GM21786 (cell line): ENCODE data around the gene EPPIN.
"Not testable (repeated sequence)": the region's sequence is repeated elsewhere in the genome, so short reads cannot be mapped to it uniquely, and the experiment has no call there.

ENCODE experiments used
- ATAC-seq: cut with Tn5 transposase; IDR thresholded peaks from one replicate; pipeline ENCODE4 v1.9.1; 2021; ENCODE audit not compliant: unreplicated experiment

EPPIN gene

DNA sequence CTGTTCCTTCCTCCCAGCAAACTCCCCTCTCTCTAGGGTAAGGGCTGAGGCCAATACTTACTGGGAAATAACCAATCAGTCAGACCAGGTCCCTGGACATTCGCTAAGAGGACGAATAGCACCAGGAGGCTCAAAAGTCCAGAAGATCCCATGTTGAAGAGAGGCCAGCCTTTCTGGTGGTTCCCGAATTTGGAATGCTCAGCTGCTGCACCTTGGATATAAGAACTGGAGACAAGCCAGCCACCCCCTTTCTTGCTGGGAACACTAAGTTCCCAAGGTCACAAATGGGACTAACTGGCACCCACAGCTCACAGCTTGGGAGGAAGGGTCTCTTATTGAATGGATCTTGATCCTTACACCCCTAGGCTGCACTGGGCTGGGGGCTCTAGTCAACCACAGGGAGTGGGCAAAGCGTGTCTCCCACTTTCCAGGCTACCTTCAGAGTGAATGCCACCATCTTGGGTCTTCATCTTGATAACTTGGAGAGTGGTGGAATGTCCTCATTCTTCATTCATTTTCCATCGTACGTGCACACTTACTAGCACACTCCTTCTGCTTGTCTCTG is at the start of gene EPPIN:
EPPIN (minus strand) TSS at position 196 of the 565 bp plus-strand sequence; CDS start at position 152, 44 bp downstream.
- no peak for ATAC-seq

DNA sequence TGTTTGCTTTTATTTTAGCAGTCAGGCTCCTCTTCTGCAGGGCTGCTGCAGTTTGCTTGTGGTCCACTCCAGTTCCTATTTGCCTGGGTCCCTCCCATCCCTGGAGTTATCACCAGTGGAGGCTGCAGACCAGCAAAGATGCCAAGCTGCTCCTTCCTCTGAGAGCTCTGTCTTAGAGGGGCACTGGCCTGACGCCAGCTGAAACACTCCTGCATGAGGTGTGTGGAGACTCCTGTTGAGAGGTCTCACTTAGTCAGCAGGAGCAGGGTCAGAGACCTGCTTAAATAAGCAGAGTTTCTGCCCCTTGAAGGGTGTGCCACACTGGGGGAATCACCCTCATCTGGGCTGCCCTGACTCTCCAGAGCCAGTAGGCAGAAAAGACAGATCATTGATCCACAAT is 48.0 kb upstream of the EPPIN start:
- ATAC-seq, result no peak

DNA sequence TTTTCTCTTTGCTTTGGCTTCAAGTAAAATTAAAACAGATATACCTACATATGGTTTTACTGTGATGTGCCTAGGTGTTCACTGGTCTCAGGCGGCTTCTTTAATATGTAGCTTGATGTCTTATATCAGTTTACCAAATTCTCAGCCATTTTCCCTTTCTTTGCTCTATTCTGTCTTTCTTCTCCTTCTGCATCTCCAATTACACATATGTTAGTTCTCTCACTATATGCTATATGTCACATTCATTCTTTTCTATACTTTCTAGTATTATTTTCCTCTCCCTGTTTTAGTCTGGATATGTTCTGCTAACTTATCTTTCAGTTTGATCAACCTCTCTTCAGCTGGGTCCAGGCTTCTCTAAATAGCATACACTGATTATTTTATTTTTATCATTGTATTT is 46.3 kb upstream of the EPPIN start:
- ATAC-seq, result no peak

DNA sequence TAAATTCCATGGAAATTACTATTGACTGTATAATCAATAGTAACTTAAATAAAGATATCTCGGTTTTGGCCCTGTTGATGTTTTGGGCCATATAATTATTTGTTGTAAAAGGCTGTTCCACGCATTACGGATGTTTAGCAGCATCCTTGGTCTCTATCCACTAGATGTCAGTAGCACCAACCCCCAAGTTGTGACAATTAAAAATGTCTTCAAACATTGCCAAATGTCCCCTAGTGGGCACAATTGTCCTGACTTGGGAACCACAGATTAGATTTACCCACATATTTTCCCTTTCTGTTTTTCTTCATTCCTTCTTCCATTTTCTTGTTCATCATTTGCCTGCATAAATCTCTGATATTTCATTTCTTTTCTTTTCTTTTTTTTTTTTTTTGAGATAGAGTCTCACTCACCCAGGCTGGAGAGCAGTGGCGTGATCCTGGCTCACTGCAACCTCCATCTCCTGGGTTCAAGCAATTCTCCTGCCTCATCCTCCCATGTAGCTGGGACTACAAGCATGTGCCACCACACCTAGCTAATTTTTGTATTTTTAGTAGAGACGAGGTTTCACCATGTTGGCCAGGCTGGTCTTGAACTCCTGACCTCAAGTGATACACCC is 45.5 kb upstream of the EPPIN start:
- no peak for ATAC-seq

DNA sequence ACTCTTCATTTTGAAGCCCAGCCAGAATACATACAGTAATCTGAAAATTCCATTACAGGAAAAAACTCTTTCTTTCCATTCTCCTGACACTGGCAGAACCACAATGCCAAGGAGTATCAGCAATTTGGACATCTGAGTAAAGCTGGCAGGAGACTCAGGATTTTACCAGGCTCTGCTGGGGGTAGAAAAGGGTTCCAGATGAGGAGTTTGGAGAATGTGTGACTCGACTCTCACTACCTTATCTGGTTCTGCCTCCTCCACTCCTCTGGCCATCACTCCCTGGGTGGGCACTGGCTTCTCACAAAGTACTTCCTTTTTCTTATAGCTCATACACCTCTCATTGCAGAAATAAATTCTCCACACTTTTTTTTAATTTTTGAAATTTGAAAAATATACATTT is 42.5 kb upstream of the EPPIN start:
- ATAC-seq, result no peak

DNA sequence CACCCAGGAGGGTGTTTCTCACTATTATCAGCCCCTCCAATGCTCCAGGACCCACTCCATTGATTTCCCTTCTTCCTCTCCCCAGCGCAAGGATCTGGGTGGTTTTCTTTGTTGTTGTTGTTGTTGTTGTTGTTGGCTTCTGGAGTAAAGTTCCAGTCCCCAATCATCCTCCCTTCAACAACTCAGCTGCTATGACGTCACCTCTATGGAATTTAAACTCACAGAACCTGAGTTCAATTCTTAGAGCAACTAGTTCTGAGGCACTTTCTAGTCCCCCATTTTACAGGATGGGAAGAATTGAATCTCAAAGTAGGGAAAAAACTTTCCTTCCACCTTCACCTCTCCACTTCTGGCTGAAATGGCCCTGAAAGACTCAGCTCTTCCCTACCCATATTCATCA is 41.6 kb upstream of the EPPIN start:
- ATAC-seq, result no peak

DNA sequence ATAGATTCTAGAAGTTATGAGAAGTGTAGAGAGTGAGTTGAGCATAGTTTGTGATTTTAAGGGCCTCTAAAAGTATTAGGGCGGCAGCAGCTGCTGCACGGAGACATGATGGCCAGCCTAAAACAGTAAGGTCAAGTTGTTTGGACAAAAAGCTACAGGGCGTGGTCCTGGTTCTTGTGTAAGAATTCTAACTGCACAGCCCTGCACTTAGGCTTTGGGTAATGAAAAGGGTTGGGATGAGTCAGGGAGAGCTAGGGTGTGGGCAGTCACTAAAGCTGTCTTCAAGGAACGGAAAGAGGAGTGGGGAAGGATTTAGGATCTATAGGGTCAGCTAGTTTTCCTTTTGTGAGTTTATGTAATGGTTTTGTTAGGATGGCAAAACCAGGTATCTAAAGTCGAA is 38.8 kb upstream of the EPPIN start:
- ATAC-seq, result not testable (repeated sequence)

DNA sequence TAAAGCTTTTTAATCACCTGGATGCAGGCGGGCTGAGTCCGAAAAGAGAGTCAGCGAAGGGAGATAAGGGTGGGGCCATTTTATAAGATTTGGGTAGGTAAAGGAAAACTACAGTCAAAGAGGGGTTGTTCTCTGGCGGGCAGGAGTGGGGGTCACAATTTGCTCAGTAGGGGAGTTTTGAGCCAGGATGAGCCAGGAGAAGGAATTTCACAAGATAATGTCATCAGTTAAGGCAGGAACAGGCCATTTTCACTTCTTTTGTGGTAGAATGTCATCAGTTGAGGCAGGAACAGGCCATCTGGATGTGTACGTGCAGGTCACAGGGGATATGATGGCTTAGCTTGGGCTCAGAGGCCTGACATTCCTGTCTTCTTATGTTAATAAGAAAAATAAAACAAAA is 37.1 kb upstream of the EPPIN start:
- ATAC-seq, result not testable (repeated sequence)

DNA sequence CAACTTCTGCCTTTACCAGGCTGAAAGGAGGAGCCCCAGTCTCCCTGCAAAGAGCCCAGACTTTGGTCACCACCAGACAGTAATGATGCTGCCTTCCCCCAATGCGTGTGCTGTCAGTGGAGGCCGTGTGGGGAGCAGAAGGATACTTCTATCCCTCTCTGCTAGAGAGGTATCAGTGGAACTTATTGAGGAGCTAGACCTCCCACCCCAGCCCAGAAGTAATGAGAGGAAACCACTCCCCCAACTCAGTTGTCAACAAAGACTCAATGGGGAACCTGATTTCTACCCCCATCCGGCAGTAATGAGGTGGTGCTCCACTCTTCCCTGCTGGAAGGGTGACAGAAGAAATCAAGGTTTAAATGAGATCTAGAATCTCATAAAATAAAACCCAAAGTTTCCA is 36.3 kb upstream of the EPPIN start:
- ATAC-seq, result no peak

DNA sequence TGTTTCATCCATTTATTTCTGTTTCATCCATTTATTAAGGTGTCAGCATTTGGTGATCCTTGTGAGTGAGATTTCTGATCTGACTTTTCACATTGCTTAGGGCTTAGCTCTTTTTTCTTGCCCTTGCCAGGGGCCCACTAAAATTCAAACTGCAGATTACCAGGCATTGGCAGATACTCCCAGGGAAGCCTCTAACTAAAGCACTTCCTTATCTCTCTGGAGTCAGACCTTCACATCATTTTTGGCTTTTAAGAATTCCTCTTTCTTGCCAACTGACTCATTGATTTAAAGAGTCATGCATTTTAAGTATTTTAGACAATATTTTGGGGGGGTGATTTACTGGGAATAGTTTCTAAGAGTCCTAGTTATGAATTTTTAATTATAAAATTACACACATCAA is 34.5 kb upstream of the EPPIN start:
- no peak for ATAC-seq

DNA sequence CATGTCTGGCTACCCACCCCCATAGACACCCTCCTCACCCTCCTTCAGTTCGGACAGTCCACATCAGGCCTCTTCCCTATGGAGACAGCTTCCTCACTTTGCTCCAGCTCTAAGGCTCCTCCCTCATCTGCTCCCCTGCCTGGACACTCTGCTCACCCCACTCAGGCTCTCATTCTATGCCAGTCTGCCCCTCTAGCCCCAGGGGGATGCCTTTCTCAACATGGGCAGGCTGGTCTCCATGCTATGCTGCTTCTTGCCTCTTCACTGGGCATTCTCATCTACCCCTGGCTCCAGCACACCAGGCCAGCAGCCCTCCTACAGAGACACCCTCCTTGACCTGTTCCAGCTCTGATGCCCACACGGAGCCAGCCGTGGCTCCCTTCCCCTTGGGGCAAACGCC is 32.0 kb upstream of the EPPIN start, which contains the start of gene WFDC8:
WFDC8 (minus strand) TSS at position 101 of the 400 bp plus-strand sequence; CDS start at position 64, 37 bp downstream.
- ATAC-seq, result no peak

DNA sequence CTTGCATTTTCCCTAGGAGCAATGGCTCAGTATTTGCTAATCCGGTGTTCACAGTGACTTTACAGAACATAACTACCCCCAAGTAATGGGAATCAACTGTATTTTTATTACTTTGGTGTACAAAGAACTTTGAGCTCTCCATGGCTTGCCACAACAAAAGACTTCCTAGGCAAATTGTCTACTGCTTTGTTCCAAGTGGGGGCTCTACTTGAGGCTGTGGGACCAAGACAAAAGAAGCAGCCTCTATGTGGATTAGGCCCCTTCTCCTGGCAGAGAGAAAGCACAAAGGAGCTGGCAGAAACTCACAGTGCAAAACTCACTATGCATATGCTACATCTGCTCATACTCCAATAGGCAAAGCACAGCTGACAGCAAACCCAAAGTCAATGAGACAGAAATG is 31.0 kb upstream of the EPPIN start:
- no peak for ATAC-seq

DNA sequence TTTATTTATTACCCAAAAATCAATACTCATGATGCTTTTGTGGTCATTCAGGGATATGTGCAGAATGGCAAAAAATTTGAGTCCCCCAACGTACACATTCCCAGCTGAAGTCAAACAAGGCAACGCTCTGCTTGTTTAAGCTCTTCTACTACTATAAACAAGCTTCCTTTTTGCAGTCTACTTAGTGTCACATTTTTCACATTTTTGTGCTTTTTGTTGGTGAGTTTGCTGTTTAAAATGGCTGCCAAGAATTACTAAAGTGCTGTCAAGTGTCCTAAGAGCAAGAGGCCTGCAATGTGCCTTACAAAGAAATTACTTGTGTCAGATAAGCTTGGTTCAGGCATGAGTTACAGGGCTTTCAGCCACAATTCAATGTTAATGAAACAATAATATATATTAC is 29.8 kb upstream of the EPPIN start:
- no peak for ATAC-seq

DNA sequence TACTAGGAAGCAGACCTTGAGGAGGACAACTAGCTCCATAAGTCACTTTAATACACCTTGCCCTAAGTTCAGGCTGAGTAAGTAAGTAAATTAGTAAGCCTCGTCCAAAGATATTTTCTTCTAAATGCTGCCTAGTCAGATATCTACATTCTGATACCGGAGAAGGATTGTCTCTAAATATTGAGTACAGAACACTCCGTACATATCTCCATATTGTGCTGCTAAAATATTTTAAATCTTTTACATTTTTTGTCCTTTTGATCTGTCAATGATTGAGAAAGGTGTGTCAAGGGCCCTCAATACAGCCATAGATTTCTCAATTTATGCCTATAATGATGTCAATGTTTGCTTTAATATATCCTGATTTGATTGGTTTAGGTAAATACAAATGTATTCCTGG is 28.7 kb upstream of the EPPIN start:
- ATAC-seq, result no peak

DNA sequence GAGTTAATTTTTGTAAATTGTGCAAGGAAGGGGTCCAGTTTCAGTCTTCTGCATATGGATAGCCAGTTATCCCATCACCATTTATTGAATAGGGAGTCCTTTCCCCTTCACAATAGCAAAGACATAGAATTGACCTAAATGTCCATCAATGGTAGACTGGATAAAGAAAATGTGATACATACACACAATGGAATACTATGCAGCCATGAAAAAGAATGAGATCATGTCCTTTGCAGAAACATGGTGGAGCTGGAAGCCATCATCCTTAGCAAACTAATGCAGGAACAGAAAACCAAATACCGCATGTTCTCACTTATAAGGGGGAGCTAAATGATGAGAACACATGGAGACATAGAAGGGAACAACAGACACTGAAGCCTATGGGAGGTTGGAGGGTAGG is 22.4 kb upstream of the EPPIN start:
- ATAC-seq, result not testable (repeated sequence)

DNA sequence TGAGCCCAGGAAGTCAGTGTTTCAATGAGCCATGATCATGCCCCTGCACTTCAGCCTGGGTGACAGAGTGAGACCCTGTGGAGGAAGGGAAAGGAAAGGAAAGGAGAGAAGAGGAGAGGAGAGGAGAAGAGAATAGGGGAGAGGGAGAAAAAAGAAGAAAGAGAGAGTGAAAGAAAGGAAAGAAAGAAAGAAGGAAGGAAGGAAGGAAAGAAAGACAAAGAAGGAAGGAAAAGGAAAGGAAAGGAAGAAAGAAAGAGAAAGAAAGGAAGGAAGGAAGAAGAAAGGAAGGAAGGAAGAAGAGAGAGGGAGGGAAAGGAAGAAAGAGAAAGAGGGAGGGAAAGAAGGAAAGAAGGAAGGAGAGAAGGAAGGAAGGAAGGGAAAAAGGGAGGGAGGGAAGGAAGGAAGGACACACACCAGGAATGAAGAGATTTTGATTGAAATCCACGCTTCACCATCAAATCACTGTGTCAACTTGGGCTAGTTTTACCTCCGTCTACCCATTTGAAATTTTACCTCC is 17.6 kb upstream of the EPPIN start:
- no peak for ATAC-seq

DNA sequence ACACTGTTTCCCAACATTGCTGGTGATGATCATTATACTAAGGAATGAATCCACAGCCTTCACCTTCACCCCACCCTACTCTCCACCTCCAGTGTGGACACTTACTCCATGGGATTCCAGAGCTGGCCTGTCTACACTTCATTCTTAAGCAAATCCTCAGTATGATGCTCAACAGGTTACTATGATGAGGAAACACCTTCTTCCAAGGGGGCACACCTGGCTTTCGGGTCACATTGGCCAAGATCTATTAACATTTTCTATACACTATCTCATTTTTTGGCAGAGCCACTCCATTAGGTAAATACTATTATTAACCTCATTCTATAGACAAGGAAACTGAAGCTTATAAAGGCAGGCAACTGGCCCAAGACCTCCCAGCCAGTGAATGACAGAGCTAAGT is 8.0 kb upstream of the EPPIN start:
- ATAC-seq, result no peak

DNA sequence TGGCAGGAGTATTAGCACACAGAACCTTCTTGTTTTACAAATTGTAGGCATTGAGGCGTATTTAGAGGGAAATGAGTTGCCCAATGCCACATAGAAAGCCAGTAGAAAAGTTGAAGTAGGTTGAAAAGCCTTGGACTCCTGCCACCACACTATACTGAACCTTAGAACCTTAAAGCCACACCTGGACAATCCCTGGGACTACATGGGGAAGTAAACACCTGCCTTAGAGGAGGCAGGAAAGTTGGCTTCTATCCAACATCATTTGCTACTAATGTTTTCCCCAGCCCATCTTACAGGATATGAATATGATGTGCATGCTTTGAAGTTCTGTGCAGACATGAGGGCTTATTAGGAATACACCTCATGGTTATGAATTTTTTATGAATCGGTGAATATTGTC is 5.3 kb upstream of the EPPIN start:
- ATAC-seq, result no peak

DNA sequence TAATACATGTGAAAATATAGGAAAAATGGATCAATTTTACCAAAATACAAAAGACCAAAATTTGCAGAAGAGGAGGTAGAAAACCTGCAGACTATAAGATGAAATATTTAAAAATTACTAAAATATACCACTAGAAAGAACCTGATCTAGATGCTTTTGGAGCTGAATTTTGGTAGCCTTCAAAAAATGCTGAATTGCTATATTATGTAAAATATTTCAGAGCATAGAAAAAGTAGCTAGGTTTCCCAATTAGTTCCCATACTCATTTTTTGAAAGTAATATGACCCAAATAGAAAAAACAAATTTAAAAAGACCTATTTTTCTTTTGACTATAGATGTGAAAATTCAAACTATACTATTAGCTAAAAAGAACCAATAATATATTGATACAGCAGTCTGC is 3.6 kb upstream of the EPPIN start:
- no peak for ATAC-seq

DNA sequence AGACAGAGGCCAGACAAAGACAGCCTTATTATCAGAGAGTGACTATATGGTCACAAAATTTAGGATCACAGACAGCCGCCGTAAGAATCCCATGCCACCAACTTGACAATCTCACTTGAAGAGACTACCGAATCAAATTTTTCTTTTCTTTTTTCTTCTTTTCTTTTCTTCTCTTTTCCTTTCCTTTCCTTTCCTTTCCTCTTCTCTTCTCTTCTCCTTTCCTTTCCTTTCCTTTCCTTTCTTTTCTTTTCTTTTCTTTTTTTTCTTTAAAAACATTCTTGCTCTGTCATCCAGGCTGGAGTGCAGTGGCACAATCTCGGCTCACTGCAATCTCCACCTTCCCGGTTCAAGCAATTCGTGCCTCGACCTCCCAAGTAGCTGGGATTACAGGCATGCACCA is 1.2 kb upstream of the EPPIN start:
- ATAC-seq, result no peak

DNA sequence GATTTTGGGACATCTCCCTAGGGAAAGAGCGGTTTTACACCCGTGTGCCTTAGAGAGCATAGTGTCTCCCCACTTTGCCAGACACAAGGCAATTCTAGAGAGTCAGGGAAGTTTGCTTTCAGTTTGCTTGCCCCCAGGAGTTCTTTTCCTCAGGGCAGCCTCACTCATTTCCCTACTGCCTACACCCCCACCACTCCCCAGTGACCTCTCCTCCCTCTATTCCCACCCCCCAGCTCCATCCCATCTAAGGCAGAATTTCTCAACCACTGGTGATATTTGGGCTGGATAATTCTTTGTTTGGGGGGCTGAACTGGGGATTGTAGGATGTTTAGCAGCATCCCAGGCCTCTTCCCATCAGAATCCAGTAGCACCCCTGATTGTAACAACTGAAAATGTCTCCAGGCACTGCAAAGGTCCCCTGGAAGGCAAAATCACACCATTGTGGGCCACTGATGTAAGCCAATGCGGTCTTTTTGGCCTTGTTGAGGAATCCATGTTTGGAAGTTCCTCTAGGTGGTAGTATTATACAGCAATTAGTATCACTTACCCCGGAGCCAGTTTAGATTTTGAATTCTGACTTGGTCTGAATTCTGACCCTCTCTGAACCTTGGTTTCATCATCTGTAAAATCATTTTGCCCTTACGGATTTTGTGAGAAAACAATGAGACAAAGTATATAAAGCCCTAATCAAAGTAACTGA is 1.3 kb downstream of the EPPIN start:
- ATAC-seq, result no peak

DNA sequence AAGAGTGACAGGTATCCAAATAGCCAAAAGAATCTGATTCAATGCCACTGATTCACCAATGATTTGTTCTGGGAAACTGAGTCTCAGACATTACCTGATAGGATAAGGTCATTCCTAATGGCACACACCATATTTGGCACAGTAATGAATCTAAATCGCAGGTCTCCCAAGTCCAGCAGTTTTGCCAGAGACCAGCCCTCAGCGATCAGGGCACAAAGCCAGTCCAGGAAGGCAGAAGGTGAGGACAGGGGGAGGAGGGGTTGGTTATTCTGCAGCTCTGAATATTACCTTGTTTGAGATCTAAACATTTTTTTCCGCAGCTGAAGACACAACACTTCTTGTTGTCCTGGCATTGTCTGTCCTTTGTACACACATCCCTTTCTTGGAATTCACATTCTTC is 1.9 kb downstream of the EPPIN start:
- ATAC-seq, result no peak
